ENCODE results near the gene PTH1R.

PTH1R gene

GRCh38 chr3:46860810-46861604 is 16.5 kb upstream of the PTH1R start:
- H3K4me3 ChIP-seq (ENCODE audit: low read depth, low read length): no peak overlapping the region
- TF ChIP-seq, protein P1, sequence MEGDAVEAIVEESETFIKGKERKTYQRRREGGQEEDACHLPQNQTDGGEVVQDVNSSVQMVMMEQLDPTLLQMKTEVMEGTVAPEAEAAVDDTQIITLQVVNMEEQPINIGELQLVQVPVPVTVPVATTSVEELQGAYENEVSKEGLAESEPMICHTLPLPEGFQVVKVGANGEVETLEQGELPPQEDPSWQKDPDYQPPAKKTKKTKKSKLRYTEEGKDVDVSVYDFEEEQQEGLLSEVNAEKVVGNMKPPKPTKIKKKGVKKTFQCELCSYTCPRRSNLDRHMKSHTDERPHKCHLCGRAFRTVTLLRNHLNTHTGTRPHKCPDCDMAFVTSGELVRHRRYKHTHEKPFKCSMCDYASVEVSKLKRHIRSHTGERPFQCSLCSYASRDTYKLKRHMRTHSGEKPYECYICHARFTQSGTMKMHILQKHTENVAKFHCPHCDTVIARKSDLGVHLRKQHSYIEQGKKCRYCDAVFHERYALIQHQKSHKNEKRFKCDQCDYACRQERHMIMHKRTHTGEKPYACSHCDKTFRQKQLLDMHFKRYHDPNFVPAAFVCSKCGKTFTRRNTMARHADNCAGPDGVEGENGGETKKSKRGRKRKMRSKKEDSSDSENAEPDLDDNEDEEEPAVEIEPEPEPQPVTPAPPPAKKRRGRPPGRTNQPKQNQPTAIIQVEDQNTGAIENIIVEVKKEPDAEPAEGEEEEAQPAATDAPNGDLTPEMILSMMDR (IDR thresholded peaks at IDR 0.05; ENCODE audit: low read depth, low read length, missing control alignments): no peak

GRCh38 chr3:46861605-46862368 is 15.7 kb upstream of the PTH1R start:
- no peak overlapping the region for H3K4me3 ChIP-seq (ENCODE audit: low read depth, low read length)
- no peak for DNase-seq (ENCODE audit: low read depth)
- TF ChIP-seq, protein P1 (IDR thresholded peaks at IDR 0.05; ENCODE audit: low read depth, low read length, missing control alignments): no peak

More at GRCh38 chr3:46860810-46861604, 16.5 kb upstream of the PTH1R start:
- no peak for DNase-seq (ENCODE audit: low read depth)

DNA sequence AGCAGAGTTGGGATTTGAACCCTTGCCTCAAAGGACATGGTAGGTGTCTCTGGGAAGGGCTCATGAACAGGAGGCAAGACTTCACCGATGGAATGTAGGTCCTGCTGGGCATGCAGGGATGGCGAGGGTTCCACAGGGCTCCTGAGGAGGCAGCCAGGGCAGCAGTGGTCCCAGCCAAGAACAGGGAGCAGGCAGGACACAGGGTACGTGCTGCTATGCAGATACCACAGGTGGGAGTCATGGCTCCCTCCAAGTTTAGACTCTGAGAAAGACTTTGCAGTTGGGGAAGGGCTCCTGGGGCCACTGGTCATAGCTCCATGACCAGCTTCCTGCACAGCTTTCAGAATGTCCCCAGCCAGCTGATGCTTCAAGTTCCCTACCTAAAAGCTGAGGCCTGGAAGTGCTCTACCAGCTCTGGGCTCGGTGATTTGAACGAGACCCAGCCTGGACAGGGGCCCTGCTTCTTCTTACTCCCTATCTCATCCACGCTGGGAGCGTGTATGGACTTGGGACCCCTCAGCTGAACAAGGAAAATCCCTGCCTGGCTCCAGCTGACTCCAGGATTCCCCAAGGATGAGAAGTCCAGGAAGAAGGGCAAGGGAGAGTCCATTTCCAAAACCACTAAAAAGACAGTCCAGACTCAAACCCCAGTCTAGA is 15.0 kb upstream of the PTH1R start:
- no peak for DNase-seq (ENCODE audit: low read depth)
- no peak overlapping the region for H3K4me3 ChIP-seq (ENCODE audit: low read depth, low read length)
- TF ChIP-seq, protein P1 (IDR thresholded peaks at IDR 0.05; ENCODE audit: low read depth, low read length, missing control alignments): no peak

DNA sequence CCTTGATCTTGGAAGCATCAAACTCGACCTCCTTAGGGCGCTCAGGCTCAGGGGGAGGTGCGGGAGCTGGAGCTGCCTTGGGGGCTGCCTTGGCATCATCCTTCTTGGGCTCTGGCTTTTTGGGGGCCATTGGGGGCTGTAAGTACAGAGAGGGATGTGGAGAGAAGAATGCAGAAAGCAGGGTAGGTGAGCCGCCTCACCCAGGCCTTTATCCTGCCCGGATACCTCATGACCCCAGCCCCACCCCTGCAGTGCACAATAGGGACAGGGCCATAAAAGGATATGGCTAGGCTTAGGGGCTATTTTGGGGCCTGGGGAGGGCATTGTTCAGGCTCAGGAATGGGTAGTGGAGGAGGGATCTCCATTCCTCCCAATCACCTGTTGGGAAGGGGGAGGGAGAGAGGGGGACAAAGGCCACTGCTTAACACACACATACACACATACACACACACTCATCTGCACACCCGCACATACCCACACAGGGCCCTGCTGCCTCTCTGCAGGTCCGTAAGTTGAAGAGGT is 14.2 kb upstream of the PTH1R start, which contains the start of gene MYL3:
MYL3 (minus strand) TSS at position 184 of the 522 bp plus-strand sequence; CDS start at position 130, 54 bp downstream.
- no peak for DNase-seq (ENCODE audit: low read depth)
- TF ChIP-seq, protein P1 (IDR thresholded peaks at IDR 0.05; ENCODE audit: low read depth, low read length, missing control alignments): no peak
- no peak within 1 kb of the TSS for H3K4me3 ChIP-seq (ENCODE audit: low read depth, low read length)

DNA sequence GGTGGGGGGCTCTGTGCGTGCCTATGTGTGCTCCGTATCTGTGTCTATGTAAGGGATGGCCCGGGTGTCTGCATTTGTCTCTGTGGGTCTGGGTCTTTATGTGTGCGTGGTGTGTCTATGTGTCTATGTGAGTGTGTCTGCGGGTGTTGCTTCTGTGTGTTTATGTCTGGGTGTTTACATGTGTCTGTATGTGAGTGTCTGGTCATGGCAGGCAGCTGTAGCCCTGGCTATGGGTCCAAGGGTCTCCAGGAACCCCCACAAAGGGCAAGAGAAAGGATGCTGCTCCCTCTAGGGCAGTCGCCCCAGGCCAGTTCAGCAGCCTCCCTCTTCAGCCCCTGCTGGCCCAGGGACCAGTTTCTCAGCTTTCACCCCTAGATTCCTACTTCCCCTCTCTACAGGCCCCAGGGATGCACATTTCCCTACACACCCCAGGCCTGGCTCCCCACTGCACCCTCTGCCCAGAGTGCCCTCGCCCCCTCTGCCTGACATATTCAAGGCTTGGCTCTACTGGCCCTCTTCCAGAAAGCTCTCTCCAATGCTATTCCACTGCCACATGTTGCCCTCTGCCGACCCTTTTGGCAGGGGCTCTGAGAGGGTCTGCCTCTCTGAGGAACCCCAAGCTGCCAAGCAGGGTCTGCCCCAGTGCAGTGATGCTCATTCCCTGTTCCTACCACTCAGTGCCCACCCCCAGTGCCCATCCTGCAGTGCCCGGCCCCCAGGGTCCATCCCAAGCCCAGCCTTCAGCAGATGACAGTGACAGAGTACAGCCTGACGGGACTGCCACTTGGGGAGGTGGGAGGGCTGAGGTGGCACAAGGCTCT is 13.2 kb upstream of the PTH1R start:
- TF ChIP-seq, protein P1 (IDR thresholded peaks at IDR 0.05; ENCODE audit: low read depth, low read length, missing control alignments): no peak
- DNase-seq (ENCODE audit: low read depth): no peak

DNA sequence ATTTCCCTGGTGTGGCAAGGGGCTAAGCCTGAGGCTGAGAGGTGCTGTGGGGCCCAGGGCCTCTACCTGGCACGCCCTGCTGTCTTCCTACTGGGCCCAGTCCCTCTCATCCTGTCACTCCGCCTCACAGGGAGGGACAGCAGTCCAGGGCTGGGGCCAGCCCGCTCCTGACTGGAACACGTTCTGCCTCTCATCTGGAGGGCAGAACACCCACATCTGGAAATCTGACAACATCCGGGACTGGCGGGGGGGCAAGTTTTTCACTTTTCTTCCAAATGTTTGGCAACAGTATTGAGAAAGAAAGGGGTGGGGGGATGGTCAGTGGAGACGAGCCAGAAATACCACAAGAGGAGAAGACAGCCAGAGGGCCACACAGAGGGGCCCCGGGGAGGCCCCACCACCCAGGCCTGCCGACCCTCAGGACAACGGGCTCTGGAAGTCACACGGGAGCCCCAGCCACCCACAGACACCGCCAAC is 12.5 kb upstream of the PTH1R start:
- no peak for DNase-seq (ENCODE audit: low read depth)
- no peak overlapping the region for H3K4me3 ChIP-seq (ENCODE audit: low read depth, low read length)
- TF ChIP-seq, protein P1 (IDR thresholded peaks at IDR 0.05; ENCODE audit: low read depth, low read length, missing control alignments): no peak

More for the DNA sequence above, 13.2 kb upstream of the PTH1R start:
- no peak overlapping the region for H3K4me3 ChIP-seq (ENCODE audit: low read depth, low read length)
